Renal cortical epithelial cell (primary cell): ENCODE data around the gene ARFGEF2. TPM values are rescaled to one million over a fixed set of nuclear protein-coding genes. Genes with fewer than 3 reads are reported as not detected.
A peak's percentile ranks its signal among the peaks of the same experiment; 100 is the strongest.
"Not testable (repeated sequence)": the region's sequence is repeated elsewhere in the genome, so short reads cannot be mapped to it uniquely, and the experiment has no call there.

Experiments used
- DNase-seq: peaks from one replicate; pipeline ENCODE4 v3.0.0-alpha.2; 2011; ENCODE audit warnings: low read depth
- total RNA-seq: library from RNA; depleted of rRNA; stranded (reverse); fragments of >200 nt; gene quantifications from 2 replicates; pipeline ENCODE4 v1.2.3, GENCODE V29; 2014

ARFGEF2 gene
- total RNA-seq, 1 donor from 2014 or later, result 71.0 TPM

GRCh38 chr20:48951646-48952045 lies 30.1 kb downstream of the ARFGEF2 start:
- DNase-seq, result no peak

GRCh38 chr20:48952656-48953055 lies 31.1 kb downstream of the ARFGEF2 start:
- DNase-seq, result no peak

DNA sequence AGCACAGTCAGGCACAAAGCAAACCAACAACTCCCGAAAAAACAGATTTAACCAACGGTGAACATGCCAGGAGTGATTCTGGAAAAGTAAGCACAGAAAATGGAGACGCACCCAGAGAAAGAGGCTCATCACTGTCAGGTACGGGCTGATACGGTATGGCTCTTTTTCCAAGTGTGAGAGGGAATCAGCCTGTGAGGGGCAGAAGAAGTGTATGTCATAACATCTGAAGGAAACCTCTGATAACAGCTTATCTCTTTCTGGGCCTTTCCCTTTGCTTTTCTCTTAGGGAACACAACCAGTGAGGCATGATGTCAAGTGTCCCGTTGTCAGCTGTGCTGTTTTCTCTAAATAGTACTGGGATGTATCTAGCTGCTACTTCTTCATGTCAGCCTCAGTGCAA lies 32.1 kb downstream of the ARFGEF2 start:
- no peak for DNase-seq

GRCh38 chr20:48956052-48956451 lies 34.5 kb downstream of the ARFGEF2 start:
- no peak for DNase-seq

DNA sequence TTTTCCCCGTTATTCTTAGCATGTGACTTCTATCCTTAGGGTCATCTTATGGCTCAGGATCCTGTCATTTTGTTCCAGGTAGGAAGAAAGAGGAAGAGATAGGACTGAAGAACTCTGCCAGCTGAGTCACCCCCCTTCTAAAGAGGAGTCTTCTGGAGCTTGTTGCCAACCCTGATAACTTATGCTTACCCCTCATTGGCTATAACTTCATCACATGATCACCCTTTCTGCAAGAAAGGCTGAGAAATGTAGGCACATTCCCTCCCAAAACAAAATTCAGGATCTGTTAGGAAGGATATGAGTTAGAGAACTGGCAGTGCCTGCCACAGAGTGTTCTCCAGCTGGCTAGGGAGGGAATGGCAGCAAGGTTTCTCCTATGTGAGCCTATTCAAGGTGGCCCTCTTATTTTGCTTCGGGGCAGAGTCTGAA lies 35.6 kb downstream of the ARFGEF2 start:
- DNase-seq, result no peak

DNA sequence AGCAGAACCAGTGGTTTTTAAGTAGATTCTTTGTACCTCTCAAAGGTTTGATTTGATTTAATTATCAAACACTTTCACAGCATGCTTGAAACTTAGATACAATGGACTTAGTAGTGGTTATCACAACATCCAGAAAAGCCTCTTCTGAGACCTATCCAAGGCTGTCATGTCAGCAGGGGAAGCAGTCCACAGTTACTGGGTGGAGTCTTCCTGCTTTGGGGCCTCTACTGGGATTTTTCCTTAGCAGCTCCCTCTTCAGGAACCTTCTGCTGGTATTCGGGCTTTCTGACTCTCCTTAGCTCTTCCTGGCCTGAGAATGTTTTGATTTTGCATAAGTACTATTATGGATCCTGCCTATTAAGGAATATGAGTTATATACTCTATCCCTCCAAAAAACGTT lies 36.0 kb downstream of the ARFGEF2 start:
- no peak for DNase-seq

DNA sequence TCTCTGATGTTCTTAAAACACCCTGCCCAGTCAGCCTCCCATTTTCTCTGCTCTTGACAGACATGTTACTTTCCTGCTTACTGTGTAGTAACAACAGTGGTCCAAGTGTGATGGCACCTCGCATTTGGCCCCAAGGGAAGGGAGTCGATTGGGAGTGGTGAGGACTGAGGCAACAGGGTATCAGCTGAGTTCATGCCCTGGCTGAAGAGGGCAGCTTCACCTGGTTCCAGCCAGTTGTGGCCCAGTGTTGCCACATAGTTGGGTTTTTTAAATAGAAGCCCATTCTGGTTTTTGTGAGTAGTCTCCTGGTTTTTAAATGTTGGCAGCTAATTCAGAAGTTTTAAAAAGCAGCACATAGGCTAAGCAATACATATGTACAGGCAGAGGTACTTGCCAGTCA lies 37.2 kb downstream of the ARFGEF2 start:
- DNase-seq, result no peak

- no peak for DNase-seq
Measured at GRCh38 chr20:48959899-48960550, 38.5 kb downstream of the ARFGEF2 start.

- no peak for DNase-seq
Measured at GRCh38 chr20:48962421-48962820, 40.9 kb downstream of the ARFGEF2 start.

- no peak for DNase-seq
Measured at GRCh38 chr20:48962976-48963771, 41.7 kb downstream of the ARFGEF2 start.

GRCh38 chr20:48965189-48965910 lies 43.8 kb downstream of the ARFGEF2 start:
- no peak for DNase-seq

- no peak for DNase-seq
Measured at GRCh38 chr20:48970681-48971365, 49.3 kb downstream of the ARFGEF2 start.

- no peak for DNase-seq
Measured at GRCh38 chr20:48971956-48972355, 50.4 kb downstream of the ARFGEF2 start.

DNA sequence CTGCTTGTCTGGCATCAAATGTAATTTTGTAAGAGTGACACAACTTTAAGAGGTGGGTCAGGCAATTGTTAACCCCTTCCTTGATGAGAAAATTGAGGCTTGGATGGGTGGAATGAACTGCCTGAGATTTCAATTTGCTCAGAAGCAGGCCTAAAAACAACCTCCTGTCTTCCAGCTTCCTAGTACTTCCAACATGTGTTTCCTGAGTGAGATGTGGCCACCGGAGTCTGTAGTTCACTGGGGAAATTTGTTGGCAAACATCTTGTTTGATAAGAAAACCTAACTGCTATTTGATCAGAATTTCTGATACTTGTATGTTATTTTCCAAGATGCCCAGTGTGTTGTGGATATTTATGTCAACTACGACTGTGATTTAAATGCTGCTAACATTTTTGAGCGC lies 51.3 kb downstream of the ARFGEF2 start:
- DNase-seq, result no peak

- DNase-seq, result no peak
Measured at GRCh38 chr20:48975955-48976354, 54.4 kb downstream of the ARFGEF2 start.

DNA sequence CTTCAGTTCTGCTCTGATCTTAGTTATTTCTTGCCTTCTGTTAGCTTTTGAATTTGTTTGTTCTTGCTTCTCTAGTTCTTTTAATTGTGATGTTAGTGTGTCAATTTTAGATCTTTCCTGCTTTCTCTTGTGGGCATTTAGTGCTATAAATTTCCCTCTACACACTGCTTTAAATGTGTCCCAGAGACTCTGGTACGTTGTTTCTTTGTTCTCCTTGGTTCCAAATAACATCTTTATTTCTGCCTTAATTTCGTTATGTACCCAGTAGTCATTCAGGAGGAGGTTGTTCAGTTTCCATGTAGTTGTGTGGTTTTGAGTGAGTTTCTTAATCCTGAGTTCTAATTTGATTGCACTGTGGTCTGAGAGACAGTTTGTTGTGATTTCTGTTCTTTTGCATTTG lies 58.5 kb downstream of the ARFGEF2 start:
- DNase-seq, result not testable (repeated sequence)

- peak; percentile 96 for DNase-seq
Measured at GRCh38 chr20:48983423-48984400, 62.2 kb downstream of the ARFGEF2 start.

GRCh38 chr20:48984575-48985219 lies 63.2 kb downstream of the ARFGEF2 start:
- DNase-seq, result no peak

DNA sequence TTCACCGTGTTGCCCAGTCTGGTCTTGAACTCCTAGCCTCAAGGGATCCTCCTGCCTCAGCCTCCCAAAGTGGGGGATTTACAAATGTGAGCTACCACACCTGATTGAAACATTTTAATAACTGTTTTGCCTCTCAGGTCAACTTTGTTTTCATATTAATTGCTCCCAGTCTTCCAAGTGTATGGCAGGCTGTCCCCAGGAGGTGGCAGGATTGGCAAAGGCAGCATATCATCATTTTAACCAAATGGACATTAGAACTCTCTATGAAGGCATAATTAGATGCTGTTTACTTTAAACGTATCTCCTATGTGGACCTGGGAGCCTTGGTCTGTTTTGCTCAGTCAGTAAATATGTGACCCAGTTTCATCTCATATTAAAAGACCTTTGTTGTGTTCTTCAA lies 65.4 kb downstream of the ARFGEF2 start:
- DNase-seq, result no peak

DNA sequence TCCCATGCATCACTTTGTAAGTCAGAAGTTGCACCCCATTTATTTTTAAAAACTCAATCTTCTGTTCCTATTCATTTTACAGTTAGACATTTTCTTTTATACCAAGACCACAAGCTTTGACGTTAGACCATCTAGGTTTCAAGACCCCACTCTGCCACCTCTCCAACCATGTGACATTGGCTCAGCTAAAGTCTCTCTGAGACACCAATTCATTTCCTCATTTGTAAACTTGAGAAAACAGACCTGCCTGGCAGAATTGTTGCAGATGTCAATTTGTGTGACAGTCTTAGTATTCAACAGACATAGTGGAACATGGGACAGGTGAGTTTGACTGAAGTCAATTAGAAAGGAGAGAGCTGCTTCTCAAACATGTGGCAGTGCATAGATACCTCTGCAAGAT lies 69.0 kb downstream of the ARFGEF2 start:
- no peak for DNase-seq
